HCT116 (cell line): Measurements from ENCODE around the gene WFDC12. TPM values are rescaled to one million over a fixed set of nuclear protein-coding genes. Genes with fewer than 3 reads are reported as not detected.

ENCODE experiments used
- ATAC-seq: fragments of 200-7000 bp; cut with Tn5 transposase; 2 replicates; pipeline ENCODE4 v1.9.1; 2020; ENCODE audit warnings: mild to moderate bottlenecking, moderate library complexity
- BruUV-seq: library from RNA; stranded (reverse); fragments of 400-500 nt; replicated peaks from 2 replicates; lab custom pipeline; 2021; lab: Mats Ljungman, UMichigan
- CTCF ChIA-PET: fragments of 300-600 bp; sonication (Branson Sonifier 250); formaldehyde crosslinking; loops from one replicate; lab custom pipeline; 2021; ENCODE audit warnings: antibody characterized with exemption; lab: Charles Lee
- POLR2A ChIA-PET: fragments of 300-600, 350-600 bp; sonication (Branson Sonifier 250); formaldehyde crosslinking; loops from one replicate; lab custom pipeline; 2021; ENCODE audit warnings: antibody characterized with exemption; lab: Charles Lee
- RAD21 ChIA-PET, 2 experiments: fragments of 300-600 bp; sonication (Branson Sonifier 250); formaldehyde crosslinking; loops; one replicate each; lab custom pipeline; 2023; ENCODE audit warnings: low total read pairs in 2 of 2; ENCODE audit not compliant: uncharacterized antibody in 2 of 2, unreplicated experiment in 2 of 2, low non-redundant PET in 1 of 2; lab: Charles Lee
- DNase-seq: peaks from one replicate; pipeline ENCODE4 v3.0.0-alpha.2; 2010; ENCODE audit warnings: low read depth, low spot score
- H2AFZ ChIP-seq: fragments of 200-600 bp; shearing (Covaris generic), sonication (generic); 2 replicates; pipeline ENCODE4 v1.6.1; 2017; ENCODE audit warnings: low read depth, mixed run types, mixed read lengths, antibody characterized with exemption, low read length; ENCODE audit not compliant: poor library complexity, severe bottlenecking
- H3K27ac ChIP-seq: 2 replicates; pipeline ENCODE4 v1.5.1; 2012; ENCODE audit warnings: low read depth, low read length
- H3K27me3 ChIP-seq: fragments of 200-600 bp; sonication (generic); 2 replicates; pipeline ENCODE4 v1.6.1; 2016; ENCODE audit warnings: mixed run types, low read length, mixed read lengths; ENCODE audit not compliant: insufficient read depth
- H3K36me3 ChIP-seq, 2 experiments: fragments of 200-500 bp in 1 of 2; fragments of 200-600 bp in 1 of 2; sonication (Bioruptor generic) in 1 of 2; sonication (generic) in 1 of 2; 2 replicates each; pipeline versions ENCODE4 v1.5.1 to v1.6.1; 2014 to 2016; ENCODE audit warnings: low read length in 2 of 2, inconsistent platforms in 1 of 2, mixed read lengths in 1 of 2, mixed run types in 1 of 2; ENCODE audit not compliant: insufficient read depth in 2 of 2, control insufficient read depth in 1 of 2
- H3K4me1 ChIP-seq, 2 experiments: fragments of 200-600 bp in 1 of 2; sonication (generic) in 1 of 2; 2 replicates each; pipeline versions ENCODE4 v1.5.1 to v1.6.1; 2012 to 2017; ENCODE audit warnings: low read length in 2 of 2, inconsistent platforms in 1 of 2, mild to moderate bottlenecking in 1 of 2, mixed read lengths in 1 of 2, mixed run types in 1 of 2, moderate library complexity in 1 of 2; ENCODE audit not compliant: insufficient read depth in 2 of 2, control insufficient read depth in 1 of 2
- H3K4me2 ChIP-seq: fragments of 200-600 bp; sonication (generic); 2 replicates; pipeline ENCODE4 v1.6.1; 2017; ENCODE audit warnings: mixed run types, low read length, mixed read lengths
- H3K4me3 ChIP-seq, 2 experiments: fragments of 200-600 bp in 1 of 2; sonication (generic) in 1 of 2; replicated peaks in 1 of 2; 2 replicates each; pipeline ENCODE4 v1.5.1; 2011 to 2016; ENCODE audit warnings: low read length in 2 of 2, control low read depth in 1 of 2, low read depth in 1 of 2, mild to moderate bottlenecking in 1 of 2, mixed read lengths in 1 of 2, mixed run types in 1 of 2
- H3K79me2 ChIP-seq: fragments of 200-600 bp; sonication (generic); 2 replicates; pipeline ENCODE4 v1.6.1; 2017; ENCODE audit warnings: mild to moderate bottlenecking, mixed run types, low read length, moderate library complexity, mixed read lengths; ENCODE audit not compliant: insufficient read depth
- H3K9ac ChIP-seq: fragments of 200-600 bp; sonication (generic); 2 replicates; pipeline ENCODE4 v1.6.1; 2016; ENCODE audit warnings: low read length, mixed read lengths
- H3K9me2 ChIP-seq: fragments of 200-600 bp; sonication (generic), shearing (Covaris generic); 2 replicates; pipeline ENCODE4 v1.6.1; 2017; ENCODE audit warnings: mixed run types, mild to moderate bottlenecking, moderate library complexity; ENCODE audit not compliant: insufficient read depth
- H3K9me3 ChIP-seq, 2 experiments: fragments of 200-500 bp in 1 of 2; fragments of 200-600 bp in 1 of 2; sonication (Bioruptor generic) in 1 of 2; sonication (generic) in 1 of 2; 2 replicates each; pipeline ENCODE4 v1.6.1; 2014 to 2017; ENCODE audit warnings: low read length in 2 of 2, mixed read lengths in 2 of 2, inconsistent platforms in 1 of 2, low read depth in 1 of 2, mild to moderate bottlenecking in 1 of 2, mixed run types in 1 of 2, moderate library complexity in 1 of 2; ENCODE audit not compliant: control insufficient read depth in 1 of 2, insufficient read depth in 1 of 2
- H4K20me1 ChIP-seq: fragments of 200-600 bp; sonication (generic), shearing (Covaris generic); 2 replicates; pipeline ENCODE4 v1.6.1; 2017; ENCODE audit warnings: mixed run types, mild to moderate bottlenecking, moderate library complexity; ENCODE audit not compliant: insufficient read depth
- CEBPB ChIP-seq: IDR thresholded peaks from 2 replicates; pipeline ENCODE4 v1.6.1; 2012; ENCODE audit warnings: low read depth
- ELF1 ChIP-seq: IDR thresholded peaks from 2 replicates; pipeline ENCODE4 v1.6.1; 2012; ENCODE audit warnings: low read depth, borderline replicate concordance
- EZH2 ChIP-seq: fragments of 200-600 bp; sonication (generic); IDR thresholded peaks from 2 replicates; pipeline ENCODE4 v1.6.1; 2017; ENCODE audit warnings: antibody characterized with exemption, mixed run types
- FOSL1 ChIP-seq: IDR thresholded peaks from 2 replicates; pipeline ENCODE4 v1.6.1; 2012; ENCODE audit warnings: low read depth
- POLR2A ChIP-seq: IDR thresholded peaks from 2 replicates; pipeline ENCODE4 v1.7.0; 2011; ENCODE audit warnings: borderline replicate concordance; ENCODE audit not compliant: insufficient read depth, insufficient read length; ENCODE audit errors: extremely low read depth
- SIN3A ChIP-seq: IDR thresholded peaks from 2 replicates; pipeline ENCODE4 v1.6.1; 2012; ENCODE audit warnings: low read depth
- SP1 ChIP-seq: IDR thresholded peaks from 2 replicates; pipeline ENCODE4 v1.6.1; 2012; ENCODE audit warnings: low read depth
- SRF ChIP-seq: IDR thresholded peaks from 2 replicates; pipeline ENCODE4 v1.6.1; 2012; ENCODE audit warnings: low read depth
- YY1 ChIP-seq: IDR thresholded peaks from 2 replicates; pipeline ENCODE4 v1.6.1; 2011; ENCODE audit warnings: low read length, low read depth, moderate library complexity, mild to moderate bottlenecking; ENCODE audit not compliant: insufficient replicate concordance; ENCODE audit errors: extremely low read depth
- ZFX ChIP-seq: fragments of 450-650 bp; IDR thresholded peaks from 2 replicates; pipeline ENCODE4 v1.6.1; 2017
- ZNF274 ChIP-seq: fragments of 200-500 bp; sonication (Bioruptor generic); IDR thresholded peaks from 2 replicates; pipeline ENCODE4 v1.6.1; 2014; ENCODE audit warnings: mild to moderate bottlenecking, low read depth, low read length, inconsistent platforms
- intact Hi-C: fragments of 100-400 bp; cut with micrococcal nuclease; formaldehyde crosslinking; loops from 2 replicates; pipeline ENCODE4 v1.10.0; 2022
- total RNA-seq: library from RNA; stranded (reverse); gene quantifications from one replicate; pipeline ENCODE4 v1.2.1, GENCODE V29; 2021; ENCODE audit not compliant: unreplicated experiment
- TF ChIP-seq, protein P1 (sequence below): IDR thresholded peaks from 2 replicates; pipeline ENCODE4 v1.6.1; 2011; ENCODE audit warnings: mild to moderate bottlenecking, low read length, moderate library complexity; ENCODE audit not compliant: insufficient replicate concordance; ENCODE audit errors: extremely low read depth
- TF ChIP-seq, protein P2 (sequence below): IDR thresholded peaks from 2 replicates; pipeline ENCODE4 v1.6.1; 2012; ENCODE audit warnings: low read depth
- TF ChIP-seq, protein P3 (sequence below): IDR thresholded peaks from 2 replicates; pipeline ENCODE4 v1.6.1; 2012

Gene WFDC12
- total RNA-seq, 1 experiment from 2014 or later: not detected

DNA sequence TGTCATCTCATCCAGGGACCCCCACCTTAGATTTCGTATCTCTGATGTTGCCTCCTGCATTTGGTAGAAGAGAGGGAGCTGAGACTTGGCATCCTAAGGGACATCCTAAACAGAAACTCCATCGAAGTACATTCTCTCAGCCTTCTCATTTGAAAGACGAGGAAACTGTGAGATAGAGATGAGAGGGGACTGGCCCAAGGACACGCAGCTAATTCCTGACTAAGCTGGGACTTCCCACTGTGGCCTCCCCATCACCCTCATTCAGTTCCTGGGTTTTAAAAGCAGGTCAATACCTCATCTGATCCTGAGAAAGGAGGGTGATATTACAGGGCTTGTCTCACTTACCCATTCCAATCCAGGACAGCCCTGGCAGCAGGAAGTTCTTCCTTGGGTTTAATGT, 8.4 kb downstream of the WFDC12 start:
- DNase-seq (no peak), ATAC-seq (no peak)
- H3K4me1 ChIP-seq: 0 out of 4 replicates have a peak, but pooled peaks cover 0 to 3% of the 10 kb centered on the region in 2 experiments
- no peak overlapping the region for H2AFZ ChIP-seq
- H3K9me3 ChIP-seq: no peaks in the 10 kb centered on the region
- TF ChIP-seq FOSL1 (no peak), SRF (no peak), ZFX (no peak), POLR2A (no peak), SP1 (no peak), ZNF274 (no peak), ELF1 (no peak), EZH2 (no peak), SIN3A (no peak), YY1 (no peak), CEBPB (no peak)
- TF ChIP-seq, protein P1, sequence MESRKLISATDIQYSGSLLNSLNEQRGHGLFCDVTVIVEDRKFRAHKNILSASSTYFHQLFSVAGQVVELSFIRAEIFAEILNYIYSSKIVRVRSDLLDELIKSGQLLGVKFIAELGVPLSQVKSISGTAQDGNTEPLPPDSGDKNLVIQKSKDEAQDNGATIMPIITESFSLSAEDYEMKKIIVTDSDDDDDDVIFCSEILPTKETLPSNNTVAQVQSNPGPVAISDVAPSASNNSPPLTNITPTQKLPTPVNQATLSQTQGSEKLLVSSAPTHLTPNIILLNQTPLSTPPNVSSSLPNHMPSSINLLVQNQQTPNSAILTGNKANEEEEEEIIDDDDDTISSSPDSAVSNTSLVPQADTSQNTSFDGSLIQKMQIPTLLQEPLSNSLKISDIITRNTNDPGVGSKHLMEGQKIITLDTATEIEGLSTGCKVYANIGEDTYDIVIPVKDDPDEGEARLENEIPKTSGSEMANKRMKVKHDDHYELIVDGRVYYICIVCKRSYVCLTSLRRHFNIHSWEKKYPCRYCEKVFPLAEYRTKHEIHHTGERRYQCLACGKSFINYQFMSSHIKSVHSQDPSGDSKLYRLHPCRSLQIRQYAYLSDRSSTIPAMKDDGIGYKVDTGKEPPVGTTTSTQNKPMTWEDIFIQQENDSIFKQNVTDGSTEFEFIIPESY: no peak
- TF ChIP-seq, protein P2, sequence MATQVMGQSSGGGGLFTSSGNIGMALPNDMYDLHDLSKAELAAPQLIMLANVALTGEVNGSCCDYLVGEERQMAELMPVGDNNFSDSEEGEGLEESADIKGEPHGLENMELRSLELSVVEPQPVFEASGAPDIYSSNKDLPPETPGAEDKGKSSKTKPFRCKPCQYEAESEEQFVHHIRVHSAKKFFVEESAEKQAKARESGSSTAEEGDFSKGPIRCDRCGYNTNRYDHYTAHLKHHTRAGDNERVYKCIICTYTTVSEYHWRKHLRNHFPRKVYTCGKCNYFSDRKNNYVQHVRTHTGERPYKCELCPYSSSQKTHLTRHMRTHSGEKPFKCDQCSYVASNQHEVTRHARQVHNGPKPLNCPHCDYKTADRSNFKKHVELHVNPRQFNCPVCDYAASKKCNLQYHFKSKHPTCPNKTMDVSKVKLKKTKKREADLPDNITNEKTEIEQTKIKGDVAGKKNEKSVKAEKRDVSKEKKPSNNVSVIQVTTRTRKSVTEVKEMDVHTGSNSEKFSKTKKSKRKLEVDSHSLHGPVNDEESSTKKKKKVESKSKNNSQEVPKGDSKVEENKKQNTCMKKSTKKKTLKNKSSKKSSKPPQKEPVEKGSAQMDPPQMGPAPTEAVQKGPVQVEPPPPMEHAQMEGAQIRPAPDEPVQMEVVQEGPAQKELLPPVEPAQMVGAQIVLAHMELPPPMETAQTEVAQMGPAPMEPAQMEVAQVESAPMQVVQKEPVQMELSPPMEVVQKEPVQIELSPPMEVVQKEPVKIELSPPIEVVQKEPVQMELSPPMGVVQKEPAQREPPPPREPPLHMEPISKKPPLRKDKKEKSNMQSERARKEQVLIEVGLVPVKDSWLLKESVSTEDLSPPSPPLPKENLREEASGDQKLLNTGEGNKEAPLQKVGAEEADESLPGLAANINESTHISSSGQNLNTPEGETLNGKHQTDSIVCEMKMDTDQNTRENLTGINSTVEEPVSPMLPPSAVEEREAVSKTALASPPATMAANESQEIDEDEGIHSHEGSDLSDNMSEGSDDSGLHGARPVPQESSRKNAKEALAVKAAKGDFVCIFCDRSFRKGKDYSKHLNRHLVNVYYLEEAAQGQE: no peak
- TF ChIP-seq, protein P3, sequence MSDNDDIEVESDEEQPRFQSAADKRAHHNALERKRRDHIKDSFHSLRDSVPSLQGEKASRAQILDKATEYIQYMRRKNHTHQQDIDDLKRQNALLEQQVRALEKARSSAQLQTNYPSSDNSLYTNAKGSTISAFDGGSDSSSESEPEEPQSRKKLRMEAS: no peak
- no peak overlapping the region for H3K27ac ChIP-seq
- no peaks in the 10 kb centered on the region for H3K79me2 ChIP-seq
- no TSS peak for BruUV-seq
- H3K4me2 ChIP-seq: no peak overlapping the region
- H3K4me3 ChIP-seq: no peak overlapping the region
- ChIA-PET CTCF (interaction anchor here (1.2 kb wide), 2 partner anchors 72 to 176 kb away, joined by 3 to 4 read pairs; no protein-coding TSS in a partner anchor), POLR2A (no interaction called here), RAD21 (no interaction called here)
- no peaks in the 10 kb centered on the region for H4K20me1 ChIP-seq
- no peaks in the 10 kb centered on the region; the same call in 1 of the 2 replicates for H3K27me3 ChIP-seq
- H3K9ac ChIP-seq: no peak overlapping the region
- H3K36me3 ChIP-seq: no peaks in the 10 kb centered on the region
- intact Hi-C loops: no loop called here
- H3K9me2 ChIP-seq: no peaks in the 10 kb centered on the region
